ENCODE results near the gene PRDM8.
"Not testable (repeated sequence)": the region's sequence is repeated elsewhere in the genome, so short reads cannot be mapped to it uniquely, and the experiment has no call there.

Gene PRDM8

DNA sequence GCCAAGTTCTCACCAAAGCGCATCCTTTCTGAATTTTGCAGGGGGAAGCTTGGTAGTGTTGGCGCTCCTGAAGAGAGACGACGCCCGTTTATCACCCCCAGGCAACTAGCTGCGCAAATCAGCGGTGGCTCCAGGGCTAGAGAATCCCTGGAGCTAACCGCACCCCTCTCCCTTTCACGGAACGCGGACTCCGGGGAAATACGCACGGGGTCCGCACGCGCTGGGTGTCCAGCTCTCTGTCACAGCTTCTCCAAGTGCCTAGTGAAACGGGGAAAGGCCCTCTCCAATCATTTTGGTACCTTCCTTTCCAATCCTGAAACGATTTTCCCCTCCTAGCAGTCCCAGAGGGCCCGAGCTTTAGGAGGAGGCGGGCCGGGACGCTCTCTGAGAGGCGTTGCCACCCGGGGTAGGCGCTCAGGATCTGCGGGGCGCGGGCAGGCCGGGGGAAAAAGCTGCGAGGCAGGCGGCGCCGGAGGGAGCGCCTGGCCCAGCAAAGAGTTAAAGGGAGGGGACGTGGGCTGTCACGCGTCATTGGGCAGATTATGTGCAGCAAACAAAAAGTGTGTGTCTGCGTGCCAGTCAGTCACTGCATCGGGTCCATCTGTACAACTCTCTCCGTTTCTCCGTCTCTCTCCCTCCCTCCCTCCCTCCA lies at the start of gene PRDM8:
TSS of gene PRDM8 (plus strand) at position 582 of the 652 bp plus-strand sequence. CDS start 2,578 bp downstream, outside the sequence.
- DNase-seq (ENCODE audit: low read depth) = no peak

DNA sequence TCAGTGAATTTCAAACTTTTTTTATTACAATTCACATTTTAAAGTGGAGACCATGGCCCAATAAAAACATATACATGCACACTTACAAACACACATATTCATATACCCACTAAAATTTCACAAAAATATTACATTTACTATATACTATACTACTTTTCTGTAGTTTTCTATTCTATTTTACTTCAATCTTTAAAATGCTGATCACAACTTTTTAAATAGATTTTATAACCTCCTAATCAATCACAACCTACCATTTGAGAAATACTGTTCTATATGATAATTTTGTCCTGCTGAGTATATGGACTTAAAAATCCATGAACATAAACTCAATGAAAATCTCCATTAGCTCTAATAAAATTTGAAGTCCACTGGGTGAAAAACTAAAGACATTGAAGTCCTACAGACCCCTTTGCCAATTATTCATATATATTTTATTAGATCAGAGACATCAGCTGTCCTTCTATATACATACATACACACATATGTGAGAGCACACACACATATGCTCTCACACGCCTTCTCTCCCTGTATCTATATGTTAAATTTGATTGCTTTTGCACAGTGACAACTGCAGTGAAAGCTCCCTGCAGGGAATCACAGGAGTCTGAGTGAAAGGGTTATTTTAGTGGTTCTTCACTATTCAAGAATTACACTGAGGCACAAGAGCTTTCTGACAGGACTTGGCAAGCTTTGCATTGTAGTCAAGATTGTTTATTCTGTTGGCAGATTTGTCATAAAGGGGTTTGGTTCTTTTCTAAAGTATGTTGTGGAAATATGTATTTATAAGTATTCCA lies 46.7 kb upstream of the PRDM8 start:
- no peak for DNase-seq (ENCODE audit: low read depth)

DNA sequence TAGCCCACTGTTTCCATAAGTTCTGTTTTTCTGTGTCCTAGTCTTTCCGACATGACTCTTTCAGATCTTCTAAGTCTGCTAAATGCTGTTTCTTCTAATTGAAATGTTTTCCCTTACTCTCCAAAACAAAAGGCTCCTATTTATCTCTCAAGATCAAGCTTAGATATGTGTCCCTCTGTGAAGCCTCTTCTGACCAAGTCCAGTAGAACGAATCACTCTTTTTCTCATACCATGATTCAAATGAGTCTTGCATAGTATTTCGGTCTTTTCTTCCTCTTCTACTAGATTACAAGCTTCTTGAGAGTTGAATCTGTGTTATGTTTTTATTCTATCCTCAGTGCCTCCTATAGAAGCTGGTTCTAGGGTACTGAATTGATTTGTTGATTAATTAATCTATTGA lies 45.3 kb upstream of the PRDM8 start:
- DNase-seq (ENCODE audit: low read depth) = no peak

DNA sequence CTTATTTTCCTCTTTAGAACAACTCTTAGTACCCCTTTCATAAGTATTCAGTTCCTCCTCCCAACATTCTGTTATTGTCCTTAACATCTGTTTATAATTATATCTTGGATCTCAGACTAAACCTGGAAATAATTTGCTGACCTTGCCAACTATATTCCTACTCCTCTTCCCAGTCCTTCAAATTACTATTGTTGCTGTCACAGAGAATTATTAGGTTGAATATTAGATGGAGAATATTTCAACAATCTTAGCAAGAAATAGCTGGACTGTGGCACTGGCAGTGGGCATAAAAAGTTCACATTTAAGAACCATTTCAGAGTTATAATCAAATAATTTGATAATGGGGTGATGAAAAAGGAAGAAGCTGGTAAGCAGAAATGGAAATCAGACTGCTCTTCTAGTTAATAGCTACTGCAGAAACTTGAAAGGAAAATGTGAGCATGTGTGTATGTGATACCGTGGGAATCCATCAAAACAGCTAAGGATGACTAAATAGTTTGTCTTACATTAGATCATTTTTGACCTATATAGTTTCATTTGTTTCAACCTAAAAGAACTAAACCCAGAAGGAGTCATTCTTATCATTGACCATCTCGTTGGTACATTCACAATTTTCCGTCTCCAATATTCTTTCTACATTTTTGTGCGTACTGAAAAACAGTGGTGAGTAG lies 43.3 kb upstream of the PRDM8 start:
- DNase-seq (ENCODE audit: low read depth) = no peak

DNA sequence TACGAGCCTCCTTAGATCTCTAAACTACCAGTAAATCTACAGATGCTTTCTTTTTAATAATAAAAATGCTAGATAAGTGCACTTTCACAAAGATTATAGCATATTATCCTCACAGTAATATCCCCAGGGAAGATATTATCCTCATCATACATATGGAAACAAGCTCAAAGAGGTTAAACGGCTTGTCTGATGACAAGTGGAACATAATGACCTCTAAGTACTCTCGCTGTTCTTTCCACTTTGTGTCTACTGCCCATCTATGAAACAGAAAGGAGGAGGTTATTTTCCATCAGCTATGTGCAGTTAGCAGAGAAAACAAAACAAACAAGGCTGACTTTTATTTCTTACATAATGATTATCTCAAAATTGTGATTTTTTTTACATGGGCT lies 42.8 kb upstream of the PRDM8 start:
- no peak for DNase-seq (ENCODE audit: low read depth)

DNA sequence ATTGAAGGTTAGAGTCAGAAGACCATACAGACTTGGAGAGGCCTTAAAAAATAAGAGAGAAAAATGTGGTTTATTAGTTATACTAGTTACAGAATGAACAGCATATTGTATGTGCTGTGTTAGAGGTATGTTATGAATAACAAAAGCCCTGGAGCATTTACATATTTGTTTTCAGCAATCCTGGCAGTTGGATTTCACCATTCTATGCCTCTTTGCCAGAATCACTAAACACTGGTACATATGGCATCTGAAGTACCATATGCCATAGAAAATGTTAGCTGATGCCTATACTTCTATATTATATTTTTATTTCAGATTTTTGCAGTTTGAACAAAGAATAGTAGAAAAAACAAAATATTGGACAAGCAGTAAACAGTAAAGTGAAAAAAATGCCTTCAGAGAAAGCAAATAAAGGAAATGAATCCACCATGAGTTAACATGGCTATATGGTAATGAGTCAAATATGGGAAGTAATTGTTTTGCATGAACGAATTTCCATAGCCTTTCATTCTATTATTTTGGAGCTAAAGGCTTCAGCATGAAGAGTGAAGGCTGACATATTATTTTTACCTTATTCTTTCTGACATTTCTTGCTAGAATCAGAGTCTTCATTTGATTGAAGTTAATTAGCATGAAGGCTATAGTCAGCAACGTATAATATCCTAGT lies 41.9 kb upstream of the PRDM8 start:
- no peak for DNase-seq (ENCODE audit: low read depth)

DNA sequence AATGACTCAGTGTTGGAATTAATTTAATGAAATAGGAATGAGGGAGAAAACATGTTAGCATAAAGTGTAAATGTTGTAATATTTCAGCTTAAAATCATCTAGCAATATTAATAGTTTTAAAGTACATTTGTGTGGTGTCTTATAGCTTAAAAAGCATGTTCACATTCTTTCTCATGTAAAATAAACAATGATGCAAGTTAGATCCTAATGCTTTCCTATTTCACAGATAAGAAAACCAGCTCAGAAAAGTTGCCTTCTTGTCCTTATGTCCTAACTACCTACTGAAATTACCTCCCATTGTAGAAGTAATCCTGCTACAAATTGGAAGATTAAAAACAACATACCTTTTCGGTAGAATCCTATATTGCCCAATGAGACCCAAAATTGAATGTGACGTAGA lies 40.9 kb upstream of the PRDM8 start:
- no peak for DNase-seq (ENCODE audit: low read depth)

DNA sequence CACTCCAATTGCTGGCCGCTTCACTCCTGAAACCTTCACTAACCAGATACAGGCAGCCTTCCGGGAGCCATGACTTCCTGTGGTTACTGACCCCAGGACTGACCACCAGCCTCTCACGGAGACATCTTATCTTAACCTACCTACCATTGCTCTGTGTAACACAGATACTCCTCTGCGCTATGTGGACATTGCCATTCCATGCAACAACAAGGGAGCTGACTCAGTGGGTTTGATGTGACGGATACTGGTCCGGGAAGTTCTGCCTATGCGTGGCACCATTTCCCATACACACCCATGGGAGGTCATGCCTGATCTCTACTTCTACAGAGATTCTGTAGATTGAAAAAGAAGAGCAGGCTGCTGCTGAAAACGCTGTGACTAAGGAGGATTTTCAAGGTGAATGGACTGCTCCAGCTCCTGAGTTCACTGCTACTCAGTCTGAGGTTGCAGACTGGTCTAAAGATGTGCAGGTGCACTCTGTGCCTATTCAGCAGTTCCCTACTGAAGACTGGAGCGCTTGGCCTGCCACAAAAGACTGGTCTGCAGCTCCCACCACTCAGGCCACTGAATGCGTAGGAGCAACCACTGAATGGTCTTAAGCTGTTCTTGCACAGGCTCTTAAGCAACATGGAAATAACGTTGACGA lies 35.8 kb upstream of the PRDM8 start:
- no peak for DNase-seq (ENCODE audit: low read depth)

DNA sequence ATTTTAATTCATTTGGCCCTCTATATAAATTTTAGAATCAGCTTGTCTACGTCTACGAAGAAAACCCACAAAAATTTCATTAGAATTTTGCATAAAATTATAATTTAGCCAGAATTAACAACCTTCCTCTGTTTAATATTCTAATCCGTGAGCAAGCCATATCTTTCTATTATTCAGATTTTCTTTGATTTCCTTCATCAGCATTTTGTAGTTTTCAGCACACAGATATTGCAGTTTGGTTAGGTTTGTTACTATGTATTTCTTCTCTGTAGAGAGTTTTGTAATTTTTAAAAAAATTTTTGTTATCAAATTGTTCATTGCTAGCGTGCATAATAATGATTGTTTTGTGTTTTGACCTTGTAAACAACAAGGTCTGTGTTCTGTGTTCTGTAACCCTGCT lies 34.9 kb upstream of the PRDM8 start:
- DNase-seq (ENCODE audit: low read depth) = no peak

DNA sequence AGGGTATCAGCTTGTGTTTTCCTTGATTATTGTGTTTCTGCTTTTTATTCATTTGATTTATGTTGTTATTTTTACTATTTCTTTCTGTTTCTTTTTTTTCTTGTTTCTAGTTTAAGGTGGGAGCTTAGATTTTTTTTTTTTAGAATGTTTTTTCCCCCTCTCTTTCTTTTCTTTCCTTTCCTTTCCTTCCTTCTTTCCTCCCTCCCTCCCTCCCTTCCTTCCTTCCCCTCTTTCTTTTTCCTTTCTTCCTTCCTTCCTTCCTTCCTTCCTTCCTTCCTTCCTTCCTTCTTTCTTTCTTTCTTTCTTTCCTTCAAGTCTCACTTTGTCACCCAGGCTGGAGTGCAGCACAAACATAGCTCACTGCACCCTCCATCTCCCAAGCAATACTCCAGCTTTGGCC lies 31.4 kb upstream of the PRDM8 start:
- no peak for DNase-seq (ENCODE audit: low read depth)

DNA sequence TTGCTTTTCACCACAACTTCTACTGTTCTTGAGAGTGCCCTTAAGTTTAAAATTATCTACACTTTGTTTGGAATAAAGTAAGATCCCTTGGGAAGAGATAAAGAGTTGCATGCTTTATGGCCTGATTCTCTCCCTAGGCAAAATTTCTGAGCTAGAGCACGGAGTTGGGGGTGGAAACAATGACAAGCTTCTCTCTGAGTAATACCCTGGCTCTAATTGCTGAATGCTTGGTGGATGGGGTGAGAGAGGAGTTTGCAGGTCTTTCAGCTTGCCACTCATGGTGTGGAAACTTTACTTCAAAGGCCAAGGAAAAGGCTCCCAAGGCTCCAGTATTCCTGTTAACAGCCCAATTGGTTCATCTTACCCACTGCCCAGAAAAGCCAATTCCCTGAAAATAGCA lies 26.1 kb upstream of the PRDM8 start:
- no peak for DNase-seq (ENCODE audit: low read depth)

- no peak for DNase-seq (ENCODE audit: low read depth)
These were observed 25.6 kb upstream of the PRDM8 start for GRCh38 chr4:80171656-80172055.

DNA sequence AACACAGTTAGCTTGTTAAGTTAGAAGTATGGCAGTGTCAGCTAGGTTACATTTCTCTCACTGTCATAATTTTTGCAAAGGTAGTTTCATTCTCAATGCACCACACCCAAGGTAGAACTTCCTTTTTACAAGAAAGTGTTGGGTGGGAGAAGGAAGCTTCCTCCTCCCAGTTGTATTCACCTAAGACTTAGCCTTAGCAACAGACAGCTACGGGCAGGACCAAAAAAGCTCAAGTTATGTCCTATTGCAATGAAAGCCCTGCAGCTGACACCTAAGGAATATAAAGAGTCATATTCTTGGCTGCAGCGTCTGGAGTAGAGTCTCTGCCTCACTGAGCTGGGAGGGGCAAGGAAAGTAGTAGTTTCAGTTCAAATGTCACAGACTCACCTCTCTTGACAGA lies 25.1 kb upstream of the PRDM8 start:
- no peak for DNase-seq (ENCODE audit: low read depth)

DNA sequence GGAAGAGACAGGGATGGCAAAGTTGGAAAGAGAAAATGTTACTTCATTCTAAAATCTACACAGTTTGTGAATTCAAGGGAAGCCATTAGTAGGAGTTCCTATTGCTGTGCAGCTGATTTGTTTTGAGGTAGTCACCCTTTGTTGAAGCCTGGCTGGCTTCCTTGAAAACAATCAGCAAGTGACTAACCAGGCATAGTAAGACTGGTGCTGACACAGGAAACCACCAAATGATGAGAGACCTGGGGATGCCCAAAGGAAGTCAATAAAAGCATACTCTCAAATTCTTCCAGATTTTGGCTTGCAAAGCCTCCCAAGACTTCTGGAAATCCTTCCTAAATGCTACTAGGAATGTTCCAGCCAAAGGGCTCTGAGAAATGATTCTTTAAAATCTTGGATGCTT lies 23.9 kb upstream of the PRDM8 start:
- no peak for DNase-seq (ENCODE audit: low read depth)

- no peak for DNase-seq (ENCODE audit: low read depth)
These were observed 23.5 kb upstream of the PRDM8 start for GRCh38 chr4:80173841-80174240.

DNA sequence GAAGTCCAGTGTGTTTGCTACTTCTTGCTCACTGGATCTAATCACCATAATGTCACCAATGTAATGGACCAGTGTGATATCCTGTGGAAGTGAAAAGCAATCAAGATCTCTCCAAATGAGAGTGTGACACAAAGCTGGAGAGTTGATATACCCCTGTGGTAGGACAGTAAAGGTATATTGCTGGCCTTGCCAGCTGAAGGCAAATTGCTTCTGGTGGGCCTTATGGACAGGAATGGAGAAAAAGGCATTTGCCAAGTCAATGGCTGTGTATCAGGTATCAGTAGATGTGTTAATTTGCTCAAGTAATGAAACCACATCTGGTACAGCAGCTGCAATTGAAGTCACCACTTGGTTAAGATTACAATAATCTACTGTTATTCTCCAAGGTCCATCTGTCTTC lies 19.5 kb upstream of the PRDM8 start:
- DNase-seq (ENCODE audit: low read depth) = not testable (repeated sequence)

- no peak for DNase-seq (ENCODE audit: low read depth)
These were observed 18.3 kb upstream of the PRDM8 start for GRCh38 chr4:80178964-80179363.

- no peak for DNase-seq (ENCODE audit: low read depth)
These were observed 17.6 kb upstream of the PRDM8 start for GRCh38 chr4:80179637-80180161.

GRCh38 chr4:80180743-80181142 lies 16.6 kb upstream of the PRDM8 start:
- DNase-seq (ENCODE audit: low read depth) = no peak

- DNase-seq (ENCODE audit: low read depth) = no peak
These were observed 15.0 kb upstream of the PRDM8 start for GRCh38 chr4:80182237-80182866.

DNA sequence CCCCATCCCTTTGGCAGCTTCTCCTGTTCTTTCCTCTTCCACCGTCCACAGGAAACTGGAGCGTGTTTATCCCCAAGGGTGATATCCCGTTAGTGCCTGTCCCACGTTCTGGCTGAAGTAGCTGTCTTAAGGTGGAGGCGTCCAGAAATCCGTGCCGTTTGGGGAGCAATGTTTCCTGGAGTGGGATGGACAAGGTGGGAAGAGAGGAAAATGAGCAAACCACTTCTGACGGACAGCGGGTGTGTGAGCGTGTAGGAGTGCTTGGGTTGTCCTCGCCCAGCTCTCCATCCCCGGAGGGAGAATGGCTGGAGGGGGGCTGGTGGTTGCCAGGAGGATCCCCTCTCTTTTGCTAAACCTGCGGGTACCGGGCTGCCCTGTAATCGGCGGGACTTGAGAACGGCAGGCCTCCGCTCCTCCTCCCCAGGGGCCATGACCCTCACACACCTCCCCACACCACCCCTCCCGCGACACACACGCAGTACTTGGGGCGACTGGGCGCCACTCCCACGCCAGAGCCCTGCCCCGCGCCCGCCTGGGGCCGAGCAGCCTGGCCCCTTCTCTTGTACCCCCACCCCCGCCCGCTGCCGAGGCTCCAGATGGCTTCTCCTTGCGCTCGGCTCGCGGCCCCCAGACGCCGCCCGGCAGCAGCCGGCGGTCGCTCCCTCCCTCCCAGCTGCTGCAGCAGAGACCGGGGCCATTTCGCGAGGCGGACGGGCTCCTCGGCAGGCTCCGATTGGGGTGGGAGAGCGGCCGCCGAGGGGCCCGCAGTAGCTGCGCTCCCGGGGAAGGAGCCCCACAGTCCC lies 13.9 kb upstream of the PRDM8 start:
- DNase-seq (ENCODE audit: low read depth) = no peak
